ENCODE data around the gene CRIP1. TPM values are rescaled to one million over a fixed set of nuclear protein-coding genes. Genes with fewer than 3 reads are reported as not detected.

Gene CRIP1
- polyA plus RNA-seq, 10 donors = 27.5 to 85.2 (median 44.3) TPM

- no peak for DNase-seq
Observed at GRCh38 chr14:105502446-105503295, 16.0 kb downstream of the CRIP1 start.

GRCh38 chr14:105503296-105503640, 16.6 kb downstream of the CRIP1 start:
- no peak for DNase-seq

GRCh38 chr14:105503935-105504692, 17.4 kb downstream of the CRIP1 start:
- no peak for DNase-seq

- DNase-seq = no peak
Observed at GRCh38 chr14:105505101-105505500, 18.4 kb downstream of the CRIP1 start.

GRCh38 chr14:105507247-105507646, 20.6 kb downstream of the CRIP1 start:
- DNase-seq = no peak

GRCh38 chr14:105508069-105508468, 21.4 kb downstream of the CRIP1 start:
- DNase-seq = no peak

- DNase-seq = no peak
Observed at GRCh38 chr14:105508601-105509000, 21.9 kb downstream of the CRIP1 start.

GRCh38 chr14:105517096-105517495, 30.4 kb downstream of the CRIP1 start:
- no peak for DNase-seq

- no peak for DNase-seq
Observed at GRCh38 chr14:105519946-105520698, 33.4 kb downstream of the CRIP1 start.

- no peak for DNase-seq
Observed at GRCh38 chr14:105525326-105525725, 38.6 kb downstream of the CRIP1 start.

GRCh38 chr14:105525861-105526775, 39.4 kb downstream of the CRIP1 start, which contains the start of gene TMEM121:
Gene TMEM121 (plus strand): TSS chr14:105526583. CDS start chr14:105528835, 2,252 bp downstream.
- DNase-seq = peak in 1 of 3 donors; percentile 41

- peak in 1 of 3 donors; percentile 41 for DNase-seq
Observed at GRCh38 chr14:105526776-105527380, 40.2 kb downstream of the CRIP1 start.

- DNase-seq = no peak
Observed at GRCh38 chr14:105527381-105527825, 40.7 kb downstream of the CRIP1 start.

GRCh38 chr14:105527826-105528585, 41.3 kb downstream of the CRIP1 start:
- peak; percentile 67 to 93 (median 87) for DNase-seq

GRCh38 chr14:105528586-105529318, 42.1 kb downstream of the CRIP1 start:
- DNase-seq = peak in 2 of 3 donors; percentile 23 to 72

- DNase-seq = no peak
Observed at GRCh38 chr14:105529319-105529568, 42.6 kb downstream of the CRIP1 start.

- peak in 1 of 3 donors; percentile 44 for DNase-seq
Observed at GRCh38 chr14:105529569-105530284, 43.0 kb downstream of the CRIP1 start.

GRCh38 chr14:105530285-105531087, 43.8 kb downstream of the CRIP1 start:
- no peak for DNase-seq
